Kidney (tissue), 14 donors: Measurements from ENCODE around the gene SH3BP4. TPM values are rescaled to one million over a fixed set of nuclear protein-coding genes. Genes with fewer than 3 reads are reported as not detected.

Experiments used
- DNase-seq, 5 donors: peaks; one replicate each; pipeline ENCODE4 v3.0.0-alpha.2; 2013 to 2020
- FAIRE-seq: peaks from 2 replicates; lab custom pipeline; 2012; peaks lifted over from hg19 to GRCh38; lab: Jason Lieb, UNC
- H3K27ac ChIP-seq, 2 donors: one replicate each; pipeline ENCODE4 v1.7.0; 2013; ENCODE audit warnings: low read depth in 2 of 2, low read length in 2 of 2, inconsistent platforms in 1 of 2
- H3K27me3 ChIP-seq: one replicate; pipeline ENCODE4 v1.7.1; 2013; ENCODE audit warnings: low read length, inconsistent platforms; ENCODE audit not compliant: control insufficient read depth, insufficient read depth
- H3K36me3 ChIP-seq, 3 donors: one replicate each; pipeline versions ENCODE4 v1.7.0 to v1.7.1; 2013; ENCODE audit warnings: low read length in 3 of 3, control low read depth in 1 of 3, inconsistent platforms in 1 of 3; ENCODE audit not compliant: insufficient read depth in 3 of 3, control insufficient read depth in 2 of 3
- H3K4me1 ChIP-seq, 3 donors: one replicate each; pipeline versions ENCODE4 v1.7.0 to v1.7.1; 2013; ENCODE audit warnings: low read length in 3 of 3, inconsistent platforms in 1 of 3, low read depth in 1 of 3; ENCODE audit not compliant: control insufficient read depth in 2 of 3, insufficient read depth in 2 of 3
- H3K4me3 ChIP-seq, 3 donors: one replicate each; pipeline versions ENCODE4 v1.7.0 to v1.8.1; 2013; ENCODE audit warnings: low read length in 3 of 3, control low read depth in 1 of 3, inconsistent platforms in 1 of 3
- H3K9ac ChIP-seq, 3 donors: one replicate each; pipeline versions ENCODE4 v1.7.0 to v1.7.1; 2013; ENCODE audit warnings: low read length in 3 of 3, control low read depth in 1 of 3, inconsistent platforms in 1 of 3
- H3K9me3 ChIP-seq, 3 donors: one replicate each; pipeline versions ENCODE4 v1.7.0 to v1.7.1; 2013; ENCODE audit warnings: low read length in 3 of 3, control low read depth in 1 of 3, inconsistent platforms in 1 of 3; ENCODE audit not compliant: control insufficient read depth in 2 of 3, insufficient read depth in 1 of 3
- intact Hi-C: fragments of 100-400 bp; cut with DNase I; formaldehyde crosslinking; loops from one replicate; pipeline ENCODE4 v1.11.1; 2022
- polyA plus RNA-seq: library from polyadenylated mRNA; stranded (reverse); fragments of 350-450 nt; fragmentation: Illumina TruSeq; extraction: RNeasy Lipid Tissue Mini Kit (QIAGEN cat#74804); gene quantifications from one replicate; pipeline ENCODE4 v1.2.3, GENCODE V29; 2014; ENCODE audit warnings: low read depth, low replicate concordance; ENCODE audit not compliant: insufficient read depth
- total RNA-seq: library from RNA; stranded (reverse); fragmentation: NEBNext Ultra II Directional; extraction: Animal tissue kit (Norgen Biotek cat#: 25700); gene quantifications from one replicate; pipeline ENCODE4 v1.2.1, GENCODE V29; 2021
- TF ChIP-seq, protein P1 (sequence below): IDR thresholded peaks from 3 replicates; pipeline ENCODE4 v1.5.1; 2012; ENCODE audit warnings: mild to moderate bottlenecking, moderate library complexity, borderline replicate concordance; ENCODE audit not compliant: insufficient read depth; ENCODE audit errors: extremely low read depth
- donor health status: control.
- donor health status: control.
- donor health status: control.
- donor health status: control.
- donor health status: control.
- donor health status: DM: yes; HTN: yes; CAD: no.
- donor health status: Normal renal cell carcinoma (clear cell type).

SH3BP4 gene
- total and polyA plus RNA-seq, 2 donors from 2014 or later, result 20.0 to 52.9 TPM

DNA sequence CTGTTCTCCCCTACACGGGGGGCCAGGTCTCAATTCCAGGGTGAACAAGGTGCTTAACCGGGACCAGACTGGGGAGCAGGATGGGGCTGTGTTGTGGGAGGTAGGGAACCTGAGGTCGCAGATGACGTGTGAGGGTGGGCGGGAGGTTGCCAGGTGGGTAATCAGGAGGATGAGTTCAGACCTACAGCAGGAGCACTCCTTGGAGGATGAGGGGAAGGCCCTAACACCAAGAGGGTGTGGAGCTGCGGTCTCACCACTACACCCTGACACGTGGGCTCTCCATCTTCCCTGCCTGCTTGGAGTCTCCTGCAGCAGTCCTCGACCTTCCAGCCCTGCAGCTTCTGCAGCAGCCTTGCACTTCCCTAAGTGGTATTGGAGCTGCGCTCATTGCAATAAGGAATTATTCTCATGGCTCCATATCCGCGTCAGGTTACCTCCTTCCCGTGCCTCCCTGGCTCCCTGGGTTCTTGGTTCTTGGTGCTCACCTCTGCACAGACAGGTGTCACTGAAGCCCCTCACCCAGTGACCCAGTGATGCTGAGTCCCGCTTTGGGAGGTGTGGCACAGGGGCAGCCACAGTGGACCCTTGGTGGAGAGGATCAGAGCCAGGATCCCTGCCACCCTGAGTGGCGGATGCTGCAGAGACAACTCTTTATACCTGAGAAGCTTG lies 15.5 kb downstream of the SH3BP4 start:
- Histone ChIP-seq H3K4me3 (no peak overlapping the region), H3K27me3 (no peaks in the 10 kb centered on the region), H3K9me3 (no peaks in the 10 kb centered on the region), H3K27ac (no peak overlapping the region), H3K36me3 (peaks cover 0 to 3% (median 2%) of the 10 kb centered on the region in 3 donors), H3K9ac (no peak overlapping the region), H3K4me1 (peaks cover 2 to 20% (median 4%) of the 10 kb centered on the region in 3 donors)
- intact Hi-C loops, result no loop called here
- TF ChIP-seq, protein P1, sequence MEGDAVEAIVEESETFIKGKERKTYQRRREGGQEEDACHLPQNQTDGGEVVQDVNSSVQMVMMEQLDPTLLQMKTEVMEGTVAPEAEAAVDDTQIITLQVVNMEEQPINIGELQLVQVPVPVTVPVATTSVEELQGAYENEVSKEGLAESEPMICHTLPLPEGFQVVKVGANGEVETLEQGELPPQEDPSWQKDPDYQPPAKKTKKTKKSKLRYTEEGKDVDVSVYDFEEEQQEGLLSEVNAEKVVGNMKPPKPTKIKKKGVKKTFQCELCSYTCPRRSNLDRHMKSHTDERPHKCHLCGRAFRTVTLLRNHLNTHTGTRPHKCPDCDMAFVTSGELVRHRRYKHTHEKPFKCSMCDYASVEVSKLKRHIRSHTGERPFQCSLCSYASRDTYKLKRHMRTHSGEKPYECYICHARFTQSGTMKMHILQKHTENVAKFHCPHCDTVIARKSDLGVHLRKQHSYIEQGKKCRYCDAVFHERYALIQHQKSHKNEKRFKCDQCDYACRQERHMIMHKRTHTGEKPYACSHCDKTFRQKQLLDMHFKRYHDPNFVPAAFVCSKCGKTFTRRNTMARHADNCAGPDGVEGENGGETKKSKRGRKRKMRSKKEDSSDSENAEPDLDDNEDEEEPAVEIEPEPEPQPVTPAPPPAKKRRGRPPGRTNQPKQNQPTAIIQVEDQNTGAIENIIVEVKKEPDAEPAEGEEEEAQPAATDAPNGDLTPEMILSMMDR, result no peak
- DNase-seq, result peak in 1 of 5 donors; percentile 53
- no peak for FAIRE-seq

DNA sequence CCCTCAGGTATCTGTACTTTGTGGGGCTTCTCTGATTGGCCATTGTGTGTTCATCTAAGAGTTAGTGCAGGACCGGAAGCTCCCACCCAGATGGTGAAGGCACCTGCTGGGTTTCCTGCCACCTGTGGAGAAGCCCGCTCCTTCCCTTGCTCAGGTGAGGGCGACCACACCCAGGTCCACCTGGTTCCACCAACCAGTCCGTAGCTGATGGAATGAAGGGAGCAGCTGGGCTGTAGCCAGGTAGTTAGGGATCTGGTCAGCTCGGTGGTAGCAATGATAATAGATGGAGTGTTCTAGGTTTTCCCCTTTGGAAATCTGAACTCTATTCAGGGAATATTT lies 16.0 kb downstream of the SH3BP4 start:
- Histone ChIP-seq H3K27ac (no peak overlapping the region), H3K9ac (no peak overlapping the region), H3K27me3 (no peaks in the 10 kb centered on the region), H3K4me3 (no peak overlapping the region), H3K4me1 (peaks cover 2 to 20% (median 4%) of the 10 kb centered on the region in 3 donors), H3K9me3 (no peaks in the 10 kb centered on the region), H3K36me3 (peaks cover 0 to 3% (median 2%) of the 10 kb centered on the region in 3 donors)
- DNase-seq (peak in 1 of 5 donors; percentile 50), FAIRE-seq (no peak)
- TF ChIP-seq, protein P1, result no peak
- intact Hi-C loops, result no loop called here

DNA sequence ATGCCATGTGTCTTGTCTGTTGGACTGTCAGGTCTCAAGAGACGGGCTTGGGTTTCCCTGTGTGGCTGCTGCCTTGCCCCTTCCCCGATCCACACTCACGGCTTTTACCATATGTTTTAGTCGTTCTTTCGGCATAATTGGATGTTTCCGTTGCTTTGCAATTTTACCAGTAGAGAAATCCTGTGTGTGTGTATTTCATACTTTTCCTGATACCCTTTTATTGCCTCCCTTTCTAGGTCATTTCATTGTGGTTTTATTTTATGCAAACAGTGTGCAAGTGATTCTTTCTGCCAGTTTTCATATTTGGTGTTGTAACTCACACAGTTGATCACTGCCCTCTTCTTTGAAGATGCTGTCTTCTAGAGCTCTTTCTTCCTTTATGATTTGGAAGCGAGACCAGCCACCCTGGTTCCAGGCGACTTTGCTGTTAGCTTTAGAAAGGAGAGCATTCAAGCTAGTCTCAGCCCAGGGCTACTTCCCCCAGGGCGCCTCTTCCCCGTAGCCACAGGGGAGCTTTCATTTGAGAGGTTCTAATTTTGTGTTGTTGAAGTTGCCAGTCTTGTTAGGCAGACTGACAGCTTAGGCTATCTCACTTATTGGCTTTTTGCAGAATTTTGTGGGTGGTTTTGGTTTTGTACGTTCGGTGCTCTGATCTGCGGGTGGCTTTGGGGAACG lies 17.0 kb downstream of the SH3BP4 start:
- TF ChIP-seq, protein P1, result no peak
- Histone ChIP-seq H3K36me3 (peaks cover 0 to 3% (median 2%) of the 10 kb centered on the region in 3 donors), H3K4me3 (no peak overlapping the region), H3K9me3 (no peaks in the 10 kb centered on the region), H3K27me3 (no peaks in the 10 kb centered on the region), H3K4me1 (peaks cover 2 to 18% (median 4%) of the 10 kb centered on the region in 3 donors), H3K27ac (no peak overlapping the region), H3K9ac (no peak overlapping the region)
- DNase-seq (peak in 2 of 5 donors; percentile 19 to 23), FAIRE-seq (no peak)
- intact Hi-C loops, result no loop called here
